H1 (cell line): ENCODE data around the gene LRRC4C. TPM values are rescaled to one million over a fixed set of nuclear protein-coding genes. Genes with fewer than 3 reads are reported as not detected.

ENCODE experiments used
- MAFK ChIP-seq: IDR thresholded peaks from 2 replicates; pipeline ENCODE4 v1.6.1; 2012; ENCODE audit warnings: low read depth, mild to moderate bottlenecking, improper control_type of control experiment, low read length
- polyA plus RNA-seq, 7 experiments: library from polyadenylated mRNA; depleted of rRNA in 3 of 7; stranded (reverse) in 5 of 7; unstranded in 2 of 7; fragments of >200 nt in 5 of 7; fragments of 200-250 nt in 2 of 7; gene quantifications; 1 replicate in 5 of 7; 2 replicates in 1 of 7; 4 replicates in 1 of 7; pipeline versions ENCODE4 v1.2.1 to v1.2.3, GENCODE V29; 2011 to 2013; ENCODE audit warnings: missing spikeins in 2 of 7, mixed read lengths in 2 of 7
- total RNA-seq: library from RNA; stranded (reverse); fragmentation: NEBNext Ultra II Directional; extraction: Animal tissue kit (Norgen Biotek cat#: 25700); gene quantifications from 2 replicates; pipeline ENCODE4 v1.2.1, GENCODE V29; 2021

The LRRC4C gene
- total and polyA plus RNA-seq, 2 of the 8 experiments (the other 6 are each of a cell fraction or from before 2014, with no cell fraction given), result 0.23 to 2.2 TPM

DNA sequence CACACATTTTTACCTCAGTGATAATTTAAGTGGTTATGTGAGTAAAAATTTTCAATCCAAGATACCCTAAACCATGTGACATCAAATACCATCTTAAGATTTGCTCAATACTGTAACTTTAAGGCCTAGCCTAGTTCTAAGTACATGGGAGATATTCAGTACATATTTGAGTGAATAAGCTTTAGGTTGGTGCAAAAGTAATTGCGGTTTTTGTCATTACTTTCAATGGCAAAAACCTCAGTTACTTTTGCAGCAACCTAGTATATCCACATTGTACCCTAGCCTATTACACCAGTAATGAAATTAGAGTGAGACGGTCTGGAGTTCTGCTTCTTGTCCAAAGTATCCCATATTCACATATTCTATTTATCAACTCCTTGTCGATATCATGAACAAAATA, 700.1 kb downstream of the LRRC4C start (continued):
- no peak for TF ChIP-seq MAFK
